Measurements from ENCODE around the gene DLGAP1. TPM values are rescaled to one million over a fixed set of nuclear protein-coding genes. Genes with fewer than 3 reads are reported as not detected.

The DLGAP1 gene
- total and polyA plus RNA-seq, 2 of the 4 experiments (the other 2 are of a cell fraction), result under 0.01 to 0.09 TPM

- Histone ChIP-seq H4K8ac (ENCODE audit: low read depth in 2 of 2, low read length in 2 of 2) (no peak overlapping the region), H4K91ac (ENCODE audit: insufficient read depth, low read depth, low read length) (no peak overlapping the region), H3K18ac (ENCODE audit: low read depth, low read length) (no peak overlapping the region), H3K9ac (ENCODE audit: low read depth, low read length) (no peak overlapping the region), H3K4me3 (ENCODE audit: insufficient read depth, low read depth, low read length) (no peak overlapping the region), H2AK5ac (ENCODE audit: low read depth, low read length) (no peak overlapping the region), H3K79me1 (ENCODE audit: low read depth in 1 of 2, low read length in 2 of 2) (no peaks in the 10 kb centered on the region), H3K27me3 (ENCODE audit: control insufficient read depth, insufficient read depth, low read length) (no peaks in the 10 kb centered on the region), H3K4me1 (ENCODE audit: control insufficient read depth, insufficient read depth, low read length) (no peaks in the 10 kb centered on the region), H3K56ac (ENCODE audit: extremely low read depth, insufficient read depth, low read length) (no peak overlapping the region), H3K14ac (replicated peaks; ENCODE audit: low read depth, low read length) (no peak overlapping the region), H3K4ac (ENCODE audit: low read depth, low read length) (no peak overlapping the region), H2AK9ac (replicated peaks; ENCODE audit: low read depth, low read length, poor library complexity) (no peak overlapping the region), H4K5ac (ENCODE audit: low read depth, low read length) (no peak overlapping the region), H3K4me2 (ENCODE audit: low read depth, low read length) (no peak overlapping the region), H2BK15ac (ENCODE audit: low read depth, low read length) (no peak overlapping the region), H3K9me1 (ENCODE audit: insufficient read depth, low read length) (no peaks in the 10 kb centered on the region), H2BK120ac (ENCODE audit: low read depth, low read length) (no peak overlapping the region), H3K27ac (ENCODE audit: insufficient read depth, low read length) (no peak overlapping the region), H3K36me3 (ENCODE audit: control insufficient read depth, insufficient read depth, low read length) (no peaks in the 10 kb centered on the region), H3K23ac (ENCODE audit: low read depth, low read length) (no peak overlapping the region), H4K20me1 (ENCODE audit: insufficient read depth, low read length) (no peaks in the 10 kb centered on the region), H2BK20ac (ENCODE audit: low read depth, low read length) (no peak overlapping the region), H2AFZ (replicated peaks; ENCODE audit: low read length, poor library complexity) (no peak overlapping the region), H3K9me3 (ENCODE audit: control insufficient read depth, insufficient read depth, low read length) (peaks cover 7% of the 10 kb centered on the region), H2BK5ac (ENCODE audit: low read depth, low read length, poor library complexity, severe bottlenecking) (no peak overlapping the region)
- TF ChIP-seq ELK1 (IDR thresholded peaks at IDR 0.05; ENCODE audit: borderline replicate concordance, low read depth, low read length), result no peak
- no peak for TF ChIP-seq RCOR1 (IDR thresholded peaks at IDR 0.05; ENCODE audit: insufficient replicate concordance, low read length)
- TF ChIP-seq NFE2L2 (IDR thresholded peaks at IDR 0.05; ENCODE audit: low read depth, low read length), result no peak
- no peak for TF ChIP-seq CEBPB (IDR thresholded peaks at IDR 0.05; ENCODE audit: low read depth, low read length)
- no peak for TF ChIP-seq SMC3 (IDR thresholded peaks at IDR 0.05; ENCODE audit: low read depth, low read length)
- no peak for TF ChIP-seq CHD1 (IDR thresholded peaks at IDR 0.05; ENCODE audit: low read depth, low read length)
- no peak for TF ChIP-seq MAZ (IDR thresholded peaks at IDR 0.05; ENCODE audit: borderline replicate concordance, low read depth, low read length)
- no peak for TF ChIP-seq POLR2A (IDR thresholded peaks at IDR 0.05; ENCODE audit: low read depth, low read length)
- no peak for TF ChIP-seq FOS (IDR thresholded peaks at IDR 0.05; ENCODE audit: low read depth, low read length)
- TF ChIP-seq BHLHE40 (IDR thresholded peaks at IDR 0.05; ENCODE audit: low read depth, low read length), result no peak
- no peak for TF ChIP-seq MXI1 (IDR thresholded peaks at IDR 0.05; ENCODE audit: borderline replicate concordance, low read depth, low read length)
- TF ChIP-seq RFX5 (IDR thresholded peaks at IDR 0.05; ENCODE audit: low read depth, low read length), result no peak
- TF ChIP-seq RAD21 (IDR thresholded peaks at IDR 0.05; ENCODE audit: low read length), result no peak
- TF ChIP-seq USF2 (IDR thresholded peaks at IDR 0.05; ENCODE audit: low read depth, low read length), result no peak
- no peak for TF ChIP-seq CTCF (conservative IDR thresholded peaks at IDR 0.05; ENCODE audit: low read depth, low read length)
- TF ChIP-seq MAFK (IDR thresholded peaks at IDR 0.05; ENCODE audit: low read depth, low read length), result no peak
- dilution Hi-C loops (cut with HindIII; ENCODE audit: low sequenced_read_pairs, unreplicated experiment) (no loop called here), intact Hi-C loops (cut with micrococcal nuclease) (no loop called here), in situ Hi-C loops (cut with MboI; ENCODE audit: low sequenced_read_pairs) (no loop called here)
- WGBS, 2 experiments (ENCODE audit: extremely low coverage in 2 of 2, insufficient read length in 1 of 2), result no CpG with 5 or more reads among the region's 5 CpGs
- POLR2A ChIA-PET (ENCODE audit: unreplicated experiment), result no interaction called here
- CTCF ChIA-PET, result no interaction called here
- ATAC-seq (ENCODE audit: low read depth) (no peak), DNase-seq (no peak)
- BruUV-seq (replicated peaks), result no TSS peak
These were observed 24.3 kb downstream of the DLGAP1 start for GRCh38 chr18:4430836-4431235.
